GM12874 (cell line): Measurements from ENCODE around the gene ELN.

ENCODE experiments used
- CTCF ChIP-seq: IDR thresholded peaks from 2 replicates; pipeline ENCODE4 v1.5.1; 2011; ENCODE audit warnings: low read depth, mild to moderate bottlenecking, control low read depth, low read length, moderate library complexity; ENCODE audit not compliant: insufficient read depth

ELN gene

GRCh38 chr7:74027683-74028320 lies at the start of gene ELN:
ELN (plus strand) TSS chr7:74028173; CDS start chr7:74028188, 15 bp downstream.
- TF ChIP-seq CTCF, result no peak

GRCh38 chr7:73978661-73979563 lies 49.1 kb upstream of the ELN start:
- peak; percentile 72 for TF ChIP-seq CTCF

GRCh38 chr7:73980206-73980605 lies 47.8 kb upstream of the ELN start:
- no peak for TF ChIP-seq CTCF

GRCh38 chr7:73981933-73982332 lies 46.0 kb upstream of the ELN start:
- TF ChIP-seq CTCF, result no peak

- no peak for TF ChIP-seq CTCF
Measured at GRCh38 chr7:73983437-73984164, 44.4 kb upstream of the ELN start.

- TF ChIP-seq CTCF, result no peak
Measured at GRCh38 chr7:73984481-73985205, 43.3 kb upstream of the ELN start.
